ENCODE measurements around the gene SPPL2C.

The SPPL2C gene

DNA sequence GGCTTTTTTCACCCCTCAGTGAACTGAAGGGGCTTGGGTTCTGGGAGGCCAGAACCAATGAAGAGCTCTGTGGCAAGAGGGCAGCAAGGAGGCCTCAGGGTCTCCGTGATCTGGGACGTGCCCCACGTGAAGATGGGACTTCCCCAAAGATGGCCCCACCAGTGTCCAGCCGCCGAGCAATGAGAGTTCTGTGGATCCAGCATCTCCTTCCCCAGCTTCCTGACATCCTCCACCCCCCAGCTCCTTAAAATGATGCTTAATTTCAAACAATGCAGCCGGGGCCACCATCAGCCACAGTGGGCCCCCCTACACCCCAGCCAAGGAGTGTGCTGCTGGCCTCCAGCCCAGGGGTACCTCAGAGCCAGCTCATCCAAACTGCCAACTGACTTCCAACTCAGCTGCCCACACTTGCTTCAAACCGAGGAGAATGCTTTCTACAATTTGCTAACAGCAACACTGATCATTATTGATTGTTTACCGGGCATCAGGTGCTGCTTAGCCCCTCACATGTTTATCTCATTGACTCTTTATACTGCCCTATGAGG is 5.9 kb upstream of the SPPL2C start:
- no peak overlapping the region for H3K4me3 ChIP-seq (ENCODE audit: low read length)
- H3K27me3 ChIP-seq (ENCODE audit: low read depth, low read length): no peaks in the 10 kb centered on the region
- no peak overlapping the region for H3K9ac ChIP-seq (ENCODE audit: low read length)
- TF ChIP-seq, protein P1, sequence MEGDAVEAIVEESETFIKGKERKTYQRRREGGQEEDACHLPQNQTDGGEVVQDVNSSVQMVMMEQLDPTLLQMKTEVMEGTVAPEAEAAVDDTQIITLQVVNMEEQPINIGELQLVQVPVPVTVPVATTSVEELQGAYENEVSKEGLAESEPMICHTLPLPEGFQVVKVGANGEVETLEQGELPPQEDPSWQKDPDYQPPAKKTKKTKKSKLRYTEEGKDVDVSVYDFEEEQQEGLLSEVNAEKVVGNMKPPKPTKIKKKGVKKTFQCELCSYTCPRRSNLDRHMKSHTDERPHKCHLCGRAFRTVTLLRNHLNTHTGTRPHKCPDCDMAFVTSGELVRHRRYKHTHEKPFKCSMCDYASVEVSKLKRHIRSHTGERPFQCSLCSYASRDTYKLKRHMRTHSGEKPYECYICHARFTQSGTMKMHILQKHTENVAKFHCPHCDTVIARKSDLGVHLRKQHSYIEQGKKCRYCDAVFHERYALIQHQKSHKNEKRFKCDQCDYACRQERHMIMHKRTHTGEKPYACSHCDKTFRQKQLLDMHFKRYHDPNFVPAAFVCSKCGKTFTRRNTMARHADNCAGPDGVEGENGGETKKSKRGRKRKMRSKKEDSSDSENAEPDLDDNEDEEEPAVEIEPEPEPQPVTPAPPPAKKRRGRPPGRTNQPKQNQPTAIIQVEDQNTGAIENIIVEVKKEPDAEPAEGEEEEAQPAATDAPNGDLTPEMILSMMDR (IDR thresholded peaks at IDR 0.05; ENCODE audit: low read depth, low read length): no peak
- TF ChIP-seq EZH2phosphoT487 (IDR thresholded peaks at IDR 0.05; ENCODE audit: low read depth): no peak
- no peaks in the 10 kb centered on the region for H3K79me2 ChIP-seq (ENCODE audit: low read length)
- H2AFZ ChIP-seq (ENCODE audit: low read depth, low read length): no peak overlapping the region
- H3K27ac ChIP-seq (ENCODE audit: low read length): no peak overlapping the region
- H4K20me1 ChIP-seq (ENCODE audit: insufficient read depth, low read length): no peaks in the 10 kb centered on the region
- no peak overlapping the region for H3K4me2 ChIP-seq (ENCODE audit: low read length)
- no peaks in the 10 kb centered on the region for H3K4me1 ChIP-seq (ENCODE audit: low read length)
- H3K9me3 ChIP-seq (ENCODE audit: insufficient read depth, low read length): no peaks in the 10 kb centered on the region
- H3K36me3 ChIP-seq (replicated peaks; ENCODE audit: low read depth, low read length): no peaks in the 10 kb centered on the region

DNA sequence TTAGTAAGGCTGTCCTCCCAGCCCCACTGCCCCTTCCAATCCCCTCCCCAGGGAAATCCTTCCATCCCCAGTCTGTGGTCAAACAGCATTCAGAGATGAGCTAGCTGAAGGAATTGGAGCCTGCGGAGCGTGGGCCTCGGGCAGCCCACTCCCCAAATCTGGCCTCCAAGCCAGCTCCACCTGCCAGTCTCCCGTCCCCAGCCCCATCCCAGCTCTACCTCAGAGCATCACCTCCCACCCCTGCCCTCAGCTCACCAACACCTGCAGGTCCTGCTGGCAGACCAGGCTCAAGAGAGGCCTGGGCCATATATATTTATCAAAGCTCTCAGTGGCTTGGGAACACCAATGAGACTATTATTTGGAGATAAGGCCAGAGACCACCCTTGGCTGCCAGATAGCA is 5.2 kb upstream of the SPPL2C start:
- no peak overlapping the region for H3K4me2 ChIP-seq (ENCODE audit: low read length)
- H2AFZ ChIP-seq (ENCODE audit: low read depth, low read length): no peak overlapping the region
- no peaks in the 10 kb centered on the region for H3K79me2 ChIP-seq (ENCODE audit: low read length)
- H4K20me1 ChIP-seq (ENCODE audit: insufficient read depth, low read length): no peaks in the 10 kb centered on the region
- H3K4me3 ChIP-seq (ENCODE audit: low read length): no peak overlapping the region
- H3K9me3 ChIP-seq (ENCODE audit: insufficient read depth, low read length): no peaks in the 10 kb centered on the region
- H3K4me1 ChIP-seq (ENCODE audit: low read length): no peaks in the 10 kb centered on the region
- no peak overlapping the region for H3K9ac ChIP-seq (ENCODE audit: low read length)
- H3K27ac ChIP-seq (ENCODE audit: low read length): no peak overlapping the region
- H3K27me3 ChIP-seq (ENCODE audit: low read depth, low read length): no peaks in the 10 kb centered on the region
- no peak for TF ChIP-seq EZH2phosphoT487 (IDR thresholded peaks at IDR 0.05; ENCODE audit: low read depth)
- TF ChIP-seq, protein P1 (IDR thresholded peaks at IDR 0.05; ENCODE audit: low read depth, low read length): no peak
- no peaks in the 10 kb centered on the region for H3K36me3 ChIP-seq (replicated peaks; ENCODE audit: low read depth, low read length)

DNA sequence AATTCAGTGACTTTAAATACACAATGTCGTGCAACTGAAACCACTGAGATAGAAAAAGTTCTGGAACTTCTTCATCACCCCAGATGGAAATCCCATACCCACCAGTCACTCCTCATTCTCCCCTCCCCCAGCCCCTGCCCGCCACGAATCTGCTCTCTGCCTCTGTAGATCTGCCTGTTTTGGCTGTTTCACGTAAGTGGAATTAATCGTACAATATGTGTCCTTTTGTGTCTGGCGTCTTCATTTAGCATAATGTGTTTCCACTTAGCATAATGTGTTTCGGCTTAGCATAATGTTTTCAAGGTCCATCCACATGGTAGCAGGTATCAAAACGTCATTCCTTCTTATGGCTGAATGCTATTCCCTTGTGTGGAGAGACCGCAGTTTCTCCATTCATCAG is 3.5 kb upstream of the SPPL2C start:
- Histone ChIP-seq H3K27ac (ENCODE audit: low read length) (no peak overlapping the region), H3K79me2 (ENCODE audit: low read length) (no peaks in the 10 kb centered on the region), H4K20me1 (ENCODE audit: insufficient read depth, low read length) (no peaks in the 10 kb centered on the region), H3K4me2 (ENCODE audit: low read length) (no peak overlapping the region), H3K9ac (ENCODE audit: low read length) (no peak overlapping the region), H3K36me3 (replicated peaks; ENCODE audit: low read depth, low read length) (no peaks in the 10 kb centered on the region), H3K4me3 (ENCODE audit: low read length) (no peak overlapping the region), H3K27me3 (ENCODE audit: low read depth, low read length) (no peaks in the 10 kb centered on the region), H3K9me3 (ENCODE audit: insufficient read depth, low read length) (no peaks in the 10 kb centered on the region), H3K4me1 (ENCODE audit: low read length) (no peaks in the 10 kb centered on the region), H2AFZ (ENCODE audit: low read depth, low read length) (no peak overlapping the region)
- TF ChIP-seq EZH2phosphoT487 (IDR thresholded peaks at IDR 0.05; ENCODE audit: low read depth): no peak
- TF ChIP-seq, protein P1 (IDR thresholded peaks at IDR 0.05; ENCODE audit: low read depth, low read length): no peak

DNA sequence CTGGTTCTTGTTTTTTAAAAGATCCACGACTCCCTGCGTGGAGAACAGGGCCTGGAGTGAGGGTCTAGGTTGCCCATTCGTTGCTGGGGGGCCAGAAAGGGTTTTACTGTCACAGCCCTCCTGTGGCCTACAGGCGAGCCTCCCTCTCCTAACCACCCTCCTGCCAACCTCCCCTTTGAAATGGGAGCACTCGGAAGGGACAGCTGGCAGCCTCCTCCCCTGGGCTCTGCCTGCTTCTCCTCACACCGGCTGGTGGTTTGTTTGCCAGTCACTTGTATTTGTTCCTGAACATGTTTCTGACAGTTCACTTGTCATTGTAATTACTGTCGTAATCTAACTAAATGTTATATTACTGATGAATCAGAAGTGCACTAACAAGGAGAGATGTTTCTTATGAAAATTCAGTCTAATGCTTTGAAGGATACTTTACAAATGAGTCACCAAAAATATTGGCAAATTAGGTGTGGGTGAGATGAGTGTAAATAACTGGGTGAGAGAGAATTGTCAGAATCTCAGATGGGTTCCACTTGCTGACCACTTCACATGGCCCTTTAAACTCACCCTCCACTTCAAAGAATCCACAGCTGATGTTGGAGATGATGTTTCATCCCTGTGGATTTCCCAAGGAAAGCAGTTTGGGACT is 2.7 kb upstream of the SPPL2C start:
- H3K36me3 ChIP-seq (replicated peaks; ENCODE audit: low read depth, low read length): no peaks in the 10 kb centered on the region
- no peaks in the 10 kb centered on the region for H3K4me1 ChIP-seq (ENCODE audit: low read length)
- no peaks in the 10 kb centered on the region for H3K27me3 ChIP-seq (ENCODE audit: low read depth, low read length)
- H2AFZ ChIP-seq (ENCODE audit: low read depth, low read length): no peak overlapping the region
- no peak overlapping the region for H3K27ac ChIP-seq (ENCODE audit: low read length)
- H3K9ac ChIP-seq (ENCODE audit: low read length): no peak overlapping the region
- no peak overlapping the region for H3K4me2 ChIP-seq (ENCODE audit: low read length)
- no peaks in the 10 kb centered on the region for H3K9me3 ChIP-seq (ENCODE audit: insufficient read depth, low read length)
- H3K4me3 ChIP-seq (ENCODE audit: low read length): no peak overlapping the region
- no peaks in the 10 kb centered on the region for H4K20me1 ChIP-seq (ENCODE audit: insufficient read depth, low read length)
- H3K79me2 ChIP-seq (ENCODE audit: low read length): no peaks in the 10 kb centered on the region
- TF ChIP-seq EZH2phosphoT487 (IDR thresholded peaks at IDR 0.05; ENCODE audit: low read depth): no peak
- TF ChIP-seq, protein P1 (IDR thresholded peaks at IDR 0.05; ENCODE audit: low read depth, low read length): no peak

Measured in OCI-LY3 (cell line).